GM06990 (cell line): ENCODE results near the gene HYPK.

Experiments
- DNase-seq: peaks from one replicate; pipeline ENCODE4 v3.0.0-alpha.2; 2011; ENCODE audit not compliant: insufficient read length; ENCODE audit errors: extremely low read depth
- H3K27me3 ChIP-seq: replicated peaks from 2 replicates; pipeline ENCODE4 v1.6.0; 2011; ENCODE audit warnings: low read length; ENCODE audit not compliant: control insufficient read depth, insufficient read depth
- H3K36me3 ChIP-seq: 2 replicates; pipeline ENCODE4 v1.5.1; 2011; ENCODE audit warnings: low read length; ENCODE audit not compliant: control insufficient read depth, insufficient read depth
- H3K4me3 ChIP-seq: replicated peaks from 2 replicates; pipeline ENCODE4 v1.5.1; 2011; ENCODE audit warnings: low read depth, mild to moderate bottlenecking, control low read depth, low read length
- TF ChIP-seq, protein P1 (sequence below): IDR thresholded peaks from 2 replicates; pipeline ENCODE4 v1.5.1; 2011; ENCODE audit warnings: low read length, control low read depth, mild to moderate bottlenecking, inconsistent platforms; ENCODE audit not compliant: insufficient read depth, poor library complexity, severe bottlenecking

HYPK gene

DNA sequence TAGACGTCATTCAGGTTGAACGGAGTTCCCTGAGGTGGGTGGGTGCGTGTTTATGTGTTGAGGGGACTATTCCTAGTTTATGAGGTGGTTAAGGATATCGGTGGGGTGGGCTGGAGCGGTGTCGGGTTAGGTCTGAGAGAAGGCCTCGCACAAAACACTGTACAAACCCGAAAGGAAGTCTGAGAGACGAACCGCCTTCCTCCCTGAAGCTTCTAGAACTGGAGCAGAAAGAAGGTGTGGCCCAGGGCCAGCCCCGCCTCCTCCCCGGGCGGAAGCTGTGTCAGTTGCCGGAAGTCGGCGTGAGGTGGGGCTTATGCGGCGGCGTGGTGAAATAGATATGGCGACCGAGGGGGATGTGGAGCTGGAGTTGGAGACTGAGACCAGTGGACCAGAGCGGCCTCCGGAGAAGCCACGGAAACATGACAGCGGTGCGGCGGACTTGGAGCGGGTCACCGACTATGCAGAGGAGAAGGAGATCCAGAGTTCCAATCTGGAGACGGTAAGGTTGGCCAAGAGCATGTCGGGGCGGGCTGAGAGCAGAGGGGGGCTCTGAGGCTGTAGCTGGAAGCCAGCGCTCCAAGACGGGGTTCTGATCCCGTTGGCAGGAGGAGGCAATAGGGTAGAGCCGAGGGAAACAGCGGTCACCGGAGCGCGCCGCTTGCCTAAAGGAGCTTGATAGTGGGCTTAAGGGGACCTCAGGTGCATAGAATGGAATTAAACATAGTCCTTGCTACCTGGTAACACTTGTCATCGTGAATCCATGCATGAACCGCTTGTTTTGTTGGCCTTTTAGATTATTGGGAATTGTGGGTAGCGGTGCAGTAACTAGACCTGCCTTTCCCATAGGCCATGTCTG is at the start of gene HYPK:
Gene HYPK, plus strand, starts transcription at position 314 of the 856 bp plus-strand sequence. Its CDS starts 24 bp downstream, at position 338.
- Histone ChIP-seq H3K4me3 (peak within 1 kb of the TSS; percentile 92), H3K27me3 (no peaks in the 10 kb centered on the region), H3K36me3 (peaks cover 18% of the 10 kb centered on the region)
- DNase-seq = peak; percentile 90
- TF ChIP-seq, protein P1, sequence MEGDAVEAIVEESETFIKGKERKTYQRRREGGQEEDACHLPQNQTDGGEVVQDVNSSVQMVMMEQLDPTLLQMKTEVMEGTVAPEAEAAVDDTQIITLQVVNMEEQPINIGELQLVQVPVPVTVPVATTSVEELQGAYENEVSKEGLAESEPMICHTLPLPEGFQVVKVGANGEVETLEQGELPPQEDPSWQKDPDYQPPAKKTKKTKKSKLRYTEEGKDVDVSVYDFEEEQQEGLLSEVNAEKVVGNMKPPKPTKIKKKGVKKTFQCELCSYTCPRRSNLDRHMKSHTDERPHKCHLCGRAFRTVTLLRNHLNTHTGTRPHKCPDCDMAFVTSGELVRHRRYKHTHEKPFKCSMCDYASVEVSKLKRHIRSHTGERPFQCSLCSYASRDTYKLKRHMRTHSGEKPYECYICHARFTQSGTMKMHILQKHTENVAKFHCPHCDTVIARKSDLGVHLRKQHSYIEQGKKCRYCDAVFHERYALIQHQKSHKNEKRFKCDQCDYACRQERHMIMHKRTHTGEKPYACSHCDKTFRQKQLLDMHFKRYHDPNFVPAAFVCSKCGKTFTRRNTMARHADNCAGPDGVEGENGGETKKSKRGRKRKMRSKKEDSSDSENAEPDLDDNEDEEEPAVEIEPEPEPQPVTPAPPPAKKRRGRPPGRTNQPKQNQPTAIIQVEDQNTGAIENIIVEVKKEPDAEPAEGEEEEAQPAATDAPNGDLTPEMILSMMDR = no peak

DNA sequence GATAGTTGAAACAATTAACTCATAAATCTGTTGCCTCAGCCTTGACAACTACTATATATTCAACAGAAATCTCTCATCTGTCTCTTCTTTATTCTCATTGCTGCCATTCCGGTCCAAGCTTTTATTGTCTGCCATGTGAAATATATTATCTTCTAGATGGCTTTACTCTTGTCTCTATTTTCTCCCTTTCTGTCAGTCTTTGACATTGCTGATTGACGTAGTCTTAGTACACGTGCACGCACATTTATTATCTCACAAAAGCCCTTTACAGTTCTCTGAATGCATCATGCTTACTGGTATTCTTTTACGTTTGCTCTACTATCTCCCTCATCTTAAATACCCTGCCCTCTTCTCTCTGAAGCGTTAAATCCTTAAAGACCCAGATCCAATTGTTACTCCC is 48.5 kb upstream of the HYPK start:
- TF ChIP-seq, protein P1 = no peak
- Histone ChIP-seq H3K36me3 (peaks cover 9% of the 10 kb centered on the region), H3K27me3 (no peaks in the 10 kb centered on the region), H3K4me3 (no peak overlapping the region)
- DNase-seq = no peak

- H3K27me3 ChIP-seq = no peaks in the 10 kb centered on the region
- no peak overlapping the region for H3K4me3 ChIP-seq
- TF ChIP-seq, protein P1 = no peak
- peaks cover 7% of the 10 kb centered on the region for H3K36me3 ChIP-seq
- no peak for DNase-seq
Measured at GRCh38 chr15:43762824-43763223, 37.6 kb upstream of the HYPK start.

- no peak for DNase-seq
- no peaks in the 10 kb centered on the region for H3K27me3 ChIP-seq
- H3K36me3 ChIP-seq = peaks cover 7% of the 10 kb centered on the region
- H3K4me3 ChIP-seq = no peak overlapping the region
- TF ChIP-seq, protein P1 = no peak
Measured at GRCh38 chr15:43763819-43764446, 36.5 kb upstream of the HYPK start.

- no peak for DNase-seq
- H3K36me3 ChIP-seq = peaks cover 17% of the 10 kb centered on the region
- H3K27me3 ChIP-seq = no peaks in the 10 kb centered on the region
- TF ChIP-seq, protein P1 = peak; percentile 91
- H3K4me3 ChIP-seq = no peak overlapping the region
Measured at GRCh38 chr15:43769584-43770228, 30.7 kb upstream of the HYPK start.
